Measurements from ENCODE around the gene DNAH7. TPM values are rescaled to one million over a fixed set of nuclear protein-coding genes. Genes with fewer than 3 reads are reported as not detected.
A peak's percentile ranks its signal among the peaks of the same experiment; 100 is the strongest.

The DNAH7 gene
- total and polyA plus RNA-seq, 2 of the 8 experiments (the other 6 are each of a cell fraction or from before 2014, with no cell fraction given): 0.07 to 0.08 TPM

GRCh38 chr2:195985741-195986140 lies 82.9 kb downstream of the DNAH7 start:
- ChIA-PET CTCF (ENCODE audit: partially characterized antibody) (interaction anchor here (1.4 kb wide), 1 partner anchor 83 kb away, joined by 3 read pairs; the partner anchor contains the start of gene DNAH7), POLR2A (ENCODE audit: partially characterized antibody) (no interaction called here)

More at GRCh38 chr2:195985741-195986140, 82.9 kb downstream of the DNAH7 start:
- H4K8ac ChIP-seq (ENCODE audit: extremely low read depth, insufficient read depth, low read length): no peak overlapping the region
- H4K20me1 ChIP-seq (replicated peaks in 1 of 2; ENCODE audit: control insufficient read depth in 1 of 2, insufficient read depth in 2 of 2, low read length in 2 of 2): no peaks in the 10 kb centered on the region
- no peak overlapping the region for H2BK5ac ChIP-seq (ENCODE audit: low read depth, low read length)
- 0 out of 7 replicates have a peak, but pooled peaks cover 0 to 2% (median 0%) of the 10 kb centered on the region in 4 experiments for H3K4me1 ChIP-seq (replicated peaks in 1 of 4; ENCODE audit: control insufficient read depth in 3 of 4, insufficient read depth in 4 of 4, low read length in 3 of 4)
- H3K4ac ChIP-seq (replicated peaks; ENCODE audit: insufficient read length, low read depth, low read length): no peak overlapping the region
- H2AFZ ChIP-seq (ENCODE audit: low read length): peak overlapping the region; percentile 95; the same call in 1 of the 2 replicates
- H3K4me2 ChIP-seq (ENCODE audit: insufficient read depth in 1 of 2, low read depth in 2 of 2, low read length in 2 of 2): no peak overlapping the region
- H3K18ac ChIP-seq (ENCODE audit: extremely low read depth, low read length): no peak overlapping the region
- no peak overlapping the region for H2AK5ac ChIP-seq (ENCODE audit: low read depth, low read length)
- no peaks in the 10 kb centered on the region for H3K79me1 ChIP-seq (ENCODE audit: low read depth, low read length)
- H3K23ac ChIP-seq (ENCODE audit: insufficient read length): no peak overlapping the region
- H3K56ac ChIP-seq (replicated peaks; ENCODE audit: insufficient read length, low read depth, low read length): no peak overlapping the region
- H3K23me2 ChIP-seq (ENCODE audit: low read depth, low read length): no peaks in the 10 kb centered on the region; the same call in 1 of the 2 replicates
- no peaks in the 10 kb centered on the region for H3K36me3 ChIP-seq (ENCODE audit: control insufficient read depth in 2 of 4, insufficient read depth in 4 of 4, low read length in 3 of 4)
- H4K5ac ChIP-seq (ENCODE audit: insufficient read length, low read depth, low read length): no peak overlapping the region
- FAIRE-seq (no peak), DNase-seq (ENCODE audit: low read depth in 1 of 2, low spot score in 2 of 2) (no peak)
- no peak overlapping the region for H4K91ac ChIP-seq (replicated peaks; ENCODE audit: insufficient read length, low read length)
- H2BK120ac ChIP-seq (replicated peaks; ENCODE audit: low read depth, low read length): no peak overlapping the region
- no peak for TF ChIP-seq BACH1 (IDR thresholded peaks at IDR 0.05; ENCODE audit: low read length)
- TF ChIP-seq GTF2F1 (IDR thresholded peaks at IDR 0.05; ENCODE audit: borderline replicate concordance, low read depth, low read length): no peak
- H3K14ac ChIP-seq (ENCODE audit: insufficient read length): no peak overlapping the region
- H3K9ac ChIP-seq (replicated peaks in 1 of 4; ENCODE audit: extremely low read depth in 1 of 4, low read depth in 3 of 4, low read length in 3 of 4): no peak overlapping the region
- no peaks in the 10 kb centered on the region for H3K79me2 ChIP-seq (ENCODE audit: control insufficient read depth in 1 of 2, insufficient read depth in 2 of 2, low read length in 2 of 2)
- H3K27ac ChIP-seq (ENCODE audit: low read depth, low read length): no peak overlapping the region
- H2BK20ac ChIP-seq (ENCODE audit: low read length): no peak overlapping the region
- no peak overlapping the region for H2BK15ac ChIP-seq (ENCODE audit: low read length)
- no peaks in the 10 kb centered on the region for H3K27me3 ChIP-seq (replicated peaks in 1 of 4; ENCODE audit: control insufficient read depth in 3 of 4, extremely low read depth in 1 of 4, insufficient read depth in 3 of 4, low read length in 3 of 4)
- no peak overlapping the region for H2BK12ac ChIP-seq (ENCODE audit: low read depth, low read length)
- no peak overlapping the region for H3K4me3 ChIP-seq (ENCODE audit: extremely low read depth in 1 of 4, insufficient read depth in 2 of 4, low read depth in 3 of 4, low read length in 4 of 4)
- WGBS, 2 experiments (ENCODE audit: extremely low coverage in 1 of 2, insufficient coverage in 1 of 2, insufficient read length in 1 of 2, insufficient replicate concordance in 2 of 2, low coverage in 1 of 2, low lambda C conversion rate in 2 of 2, missing lambda C conversion rate in 1 of 2): 82% methylated on average over 3 of the region's 3 CpGs; no CpG with 5 or more reads in 1 of the 2 experiments
- H3K9me3 ChIP-seq (ENCODE audit: insufficient read depth in 2 of 2, low read depth in 1 of 2, low read length in 1 of 2): no peaks in the 10 kb centered on the region
